Measurements from ENCODE around the gene CLDN10. TPM values are rescaled to one million over a fixed set of nuclear protein-coding genes. Genes with fewer than 3 reads are reported as not detected.

CLDN10 gene
- total RNA-seq, 1 experiment from 2014 or later: not detected

GRCh38 chr13:95570016-95570415 is 17.5 kb downstream of the CLDN10 start:
- DNase-seq (ENCODE audit: low read depth, low spot score): no peak
- in situ Hi-C loops (cut with HindIII; ENCODE audit: low pct_unique_long_range_greater_than_20kb, low sequenced_read_pairs): no loop called here

GRCh38 chr13:95571941-95572340 is 19.4 kb downstream of the CLDN10 start:
- DNase-seq (ENCODE audit: low read depth, low spot score): no peak
- in situ Hi-C loops (cut with HindIII; ENCODE audit: low pct_unique_long_range_greater_than_20kb, low sequenced_read_pairs): no loop called here

- in situ Hi-C loops (cut with HindIII; ENCODE audit: low pct_unique_long_range_greater_than_20kb, low sequenced_read_pairs): no loop called here
- DNase-seq (ENCODE audit: low read depth, low spot score): no peak
These were observed 20.7 kb downstream of the CLDN10 start for GRCh38 chr13:95573221-95573620.

- DNase-seq (ENCODE audit: low read depth, low spot score): no peak
- in situ Hi-C loops (cut with HindIII; ENCODE audit: low pct_unique_long_range_greater_than_20kb, low sequenced_read_pairs): no loop called here
These were observed 26.8 kb downstream of the CLDN10 start for GRCh38 chr13:95579303-95579702.

- in situ Hi-C loops (cut with HindIII; ENCODE audit: low pct_unique_long_range_greater_than_20kb, low sequenced_read_pairs): no loop called here
These were observed 33.3 kb downstream of the CLDN10 start for GRCh38 chr13:95585867-95586266.

GRCh38 chr13:95588134-95588533 is 35.6 kb downstream of the CLDN10 start:
- in situ Hi-C loops (cut with HindIII; ENCODE audit: low pct_unique_long_range_greater_than_20kb, low sequenced_read_pairs): no loop called here

More at GRCh38 chr13:95585867-95586266, 33.3 kb downstream of the CLDN10 start:
- DNase-seq (ENCODE audit: low read depth, low spot score): no peak

GRCh38 chr13:95588721-95589120 is 36.2 kb downstream of the CLDN10 start:
- in situ Hi-C loops (cut with HindIII; ENCODE audit: low pct_unique_long_range_greater_than_20kb, low sequenced_read_pairs): no loop called here
- no peak for DNase-seq (ENCODE audit: low read depth, low spot score)

More at GRCh38 chr13:95588134-95588533, 35.6 kb downstream of the CLDN10 start:
- DNase-seq (ENCODE audit: low read depth, low spot score): no peak

- in situ Hi-C loops (cut with HindIII; ENCODE audit: low pct_unique_long_range_greater_than_20kb, low sequenced_read_pairs): no loop called here
- DNase-seq (ENCODE audit: low read depth, low spot score): no peak
These were observed 40.9 kb downstream of the CLDN10 start for GRCh38 chr13:95593462-95593861.

GRCh38 chr13:95596701-95597100 is 44.2 kb downstream of the CLDN10 start:
- in situ Hi-C loops (cut with HindIII; ENCODE audit: low pct_unique_long_range_greater_than_20kb, low sequenced_read_pairs): no loop called here
- DNase-seq (ENCODE audit: low read depth, low spot score): no peak

- in situ Hi-C loops (cut with HindIII; ENCODE audit: low pct_unique_long_range_greater_than_20kb, low sequenced_read_pairs): no loop called here
- DNase-seq (ENCODE audit: low read depth, low spot score): no peak
These were observed 48.7 kb downstream of the CLDN10 start for GRCh38 chr13:95601216-95601615.

GRCh38 chr13:95601906-95602305 is 49.4 kb downstream of the CLDN10 start:
- in situ Hi-C loops (cut with HindIII; ENCODE audit: low pct_unique_long_range_greater_than_20kb, low sequenced_read_pairs): no loop called here
- DNase-seq (ENCODE audit: low read depth, low spot score): no peak

- in situ Hi-C loops (cut with HindIII; ENCODE audit: low pct_unique_long_range_greater_than_20kb, low sequenced_read_pairs): no loop called here
- no peak for DNase-seq (ENCODE audit: low read depth, low spot score)
These were observed 51.5 kb downstream of the CLDN10 start for GRCh38 chr13:95603887-95604555.

GRCh38 chr13:95604556-95604915 is 52.0 kb downstream of the CLDN10 start:
- in situ Hi-C loops (cut with HindIII; ENCODE audit: low pct_unique_long_range_greater_than_20kb, low sequenced_read_pairs): no loop called here

GRCh38 chr13:95605448-95606125 is 53.1 kb downstream of the CLDN10 start:
- DNase-seq (ENCODE audit: low read depth, low spot score): no peak
- in situ Hi-C loops (cut with HindIII; ENCODE audit: low pct_unique_long_range_greater_than_20kb, low sequenced_read_pairs): no loop called here

More at GRCh38 chr13:95604556-95604915, 52.0 kb downstream of the CLDN10 start:
- no peak for DNase-seq (ENCODE audit: low read depth, low spot score)

- DNase-seq (ENCODE audit: low read depth, low spot score): no peak
- in situ Hi-C loops (cut with HindIII; ENCODE audit: low pct_unique_long_range_greater_than_20kb, low sequenced_read_pairs): no loop called here
These were observed 54.8 kb downstream of the CLDN10 start for GRCh38 chr13:95607366-95607765.

GRCh38 chr13:95608640-95609323 is 56.3 kb downstream of the CLDN10 start:
- no peak for DNase-seq (ENCODE audit: low read depth, low spot score)
- in situ Hi-C loops (cut with HindIII; ENCODE audit: low pct_unique_long_range_greater_than_20kb, low sequenced_read_pairs): no loop called here

- peak; percentile 53 for DNase-seq (ENCODE audit: low read depth, low spot score)
- in situ Hi-C loops (cut with HindIII; ENCODE audit: low pct_unique_long_range_greater_than_20kb, low sequenced_read_pairs): no loop called here
These were observed 62.2 kb downstream of the CLDN10 start for GRCh38 chr13:95614641-95615245.

GRCh38 chr13:95615539-95615938 is 63.0 kb downstream of the CLDN10 start:
- in situ Hi-C loops (cut with HindIII; ENCODE audit: low pct_unique_long_range_greater_than_20kb, low sequenced_read_pairs): no loop called here
- no peak for DNase-seq (ENCODE audit: low read depth, low spot score)

All from SK-MEL-5 (cell line).